CD4-positive, alpha-beta T cell treated with Interleukin-12 subunit alpha and Interleukin-12 subunit beta, for 1 hour (primary cell): Measurements from ENCODE around the gene SPI1.
"Not testable (repeated sequence)": the region's sequence is repeated elsewhere in the genome, so short reads cannot be mapped to it uniquely, and the experiment has no call there.

Source experiments
- DNase-seq: peaks from one replicate; pipeline ENCODE4 v3.0.0-alpha.2; 2020

SPI1 gene

GRCh38 chr11:47316501-47316900 is 61.8 kb downstream of the SPI1 start:
- not testable (repeated sequence) for DNase-seq

DNA sequence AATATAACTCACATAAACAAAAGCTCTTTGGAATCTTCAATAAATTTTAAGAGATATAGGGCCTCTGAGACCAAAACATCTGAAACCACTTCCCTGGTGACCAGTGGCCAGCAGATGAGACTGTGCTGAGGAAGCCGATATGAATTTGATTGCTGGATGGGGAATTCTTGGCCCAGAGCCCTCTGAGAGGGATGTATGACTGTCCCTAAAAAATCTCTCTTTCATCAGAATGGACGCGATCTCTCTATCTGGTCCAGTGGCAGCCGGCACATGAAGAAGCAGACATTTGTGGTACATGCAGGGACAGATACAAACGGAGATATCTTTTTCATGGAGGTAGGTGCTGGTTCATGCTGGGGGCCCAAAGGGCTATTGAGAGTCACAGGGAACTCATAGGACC is 63.4 kb downstream of the SPI1 start:
- DNase-seq: no peak

GRCh38 chr11:47308050-47308823 is 70.1 kb downstream of the SPI1 start:
- DNase-seq: no peak

- no peak for DNase-seq
Measured at GRCh38 chr11:47306484-47306844, 71.9 kb downstream of the SPI1 start.

DNA sequence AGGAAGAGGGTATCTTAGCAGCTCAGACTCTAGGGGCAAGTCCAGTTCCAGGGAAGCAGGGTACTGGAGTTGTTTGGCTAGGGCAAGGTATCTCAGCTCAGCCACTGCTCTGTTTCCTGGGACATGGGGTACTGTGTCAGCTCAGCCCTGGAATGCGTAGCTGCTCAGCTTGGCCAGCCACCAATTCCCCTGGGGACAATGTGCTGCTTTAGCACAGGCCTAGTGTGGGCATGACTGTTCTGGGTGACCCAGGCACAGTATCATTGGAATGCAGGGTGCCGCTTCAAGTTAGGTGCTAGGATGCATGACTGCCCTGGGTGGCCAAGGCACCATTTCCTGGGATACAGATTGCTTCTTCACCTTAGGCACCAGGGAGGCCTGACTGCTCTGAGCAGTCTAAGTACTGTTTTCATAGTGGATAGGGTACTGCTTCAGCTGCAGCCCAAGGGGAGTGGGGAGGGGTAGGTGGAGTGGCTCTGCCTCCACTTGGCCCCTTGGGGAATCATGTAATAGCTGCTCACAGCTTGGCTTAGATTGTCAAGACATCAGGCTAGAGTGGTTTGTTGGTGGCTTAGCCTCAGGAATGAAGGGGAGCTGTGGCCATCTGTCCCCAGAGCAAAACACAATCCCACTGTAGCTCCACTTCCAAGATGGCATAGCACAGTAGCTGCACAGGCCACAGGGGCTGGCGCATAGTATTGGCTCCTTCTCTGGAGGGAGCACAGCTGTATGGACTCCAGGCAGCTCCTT is 72.4 kb downstream of the SPI1 start:
- DNase-seq: no peak
